Ishikawa (cell line): Measurements from ENCODE around the gene PDE4B.

Source experiments
- CEBPB ChIP-seq: IDR thresholded peaks from 2 replicates; pipeline ENCODE4 v1.6.1; 2012
- EGR1 ChIP-seq: IDR thresholded peaks from 2 replicates; pipeline ENCODE4 v1.6.1; 2012
- EP300 ChIP-seq: IDR thresholded peaks from 2 replicates; pipeline ENCODE4 v1.6.1; 2012; ENCODE audit warnings: borderline replicate concordance
- RAD21 ChIP-seq: IDR thresholded peaks from 2 replicates; pipeline ENCODE4 v1.6.1; 2012; ENCODE audit warnings: low read depth
- TAF1 ChIP-seq: IDR thresholded peaks from 2 replicates; pipeline ENCODE4 v1.6.1; 2012; ENCODE audit warnings: low read depth, mild to moderate bottlenecking
- TCF12 ChIP-seq: IDR thresholded peaks from 2 replicates; pipeline ENCODE4 v1.6.1; 2012; ENCODE audit warnings: low read depth
- YY1 ChIP-seq: IDR thresholded peaks from 2 replicates; pipeline ENCODE4 v1.6.1; 2012; ENCODE audit warnings: low read depth
- ZBTB7A ChIP-seq: IDR thresholded peaks from 2 replicates; pipeline ENCODE4 v1.6.1; 2012; ENCODE audit warnings: low read depth
- TF ChIP-seq, protein P1 (sequence below): IDR thresholded peaks from 2 replicates; pipeline ENCODE4 v1.6.1; 2012; ENCODE audit warnings: low read depth, mild to moderate bottlenecking
- TF ChIP-seq, protein P2 (sequence below): IDR thresholded peaks from 2 replicates; pipeline ENCODE4 v1.6.1; 2012

- TF ChIP-seq CEBPB (no peak), EP300 (no peak), TAF1 (no peak), ZBTB7A (no peak), EGR1 (no peak), YY1 (no peak), TCF12 (no peak), RAD21 (no peak)
- TF ChIP-seq, protein P1, sequence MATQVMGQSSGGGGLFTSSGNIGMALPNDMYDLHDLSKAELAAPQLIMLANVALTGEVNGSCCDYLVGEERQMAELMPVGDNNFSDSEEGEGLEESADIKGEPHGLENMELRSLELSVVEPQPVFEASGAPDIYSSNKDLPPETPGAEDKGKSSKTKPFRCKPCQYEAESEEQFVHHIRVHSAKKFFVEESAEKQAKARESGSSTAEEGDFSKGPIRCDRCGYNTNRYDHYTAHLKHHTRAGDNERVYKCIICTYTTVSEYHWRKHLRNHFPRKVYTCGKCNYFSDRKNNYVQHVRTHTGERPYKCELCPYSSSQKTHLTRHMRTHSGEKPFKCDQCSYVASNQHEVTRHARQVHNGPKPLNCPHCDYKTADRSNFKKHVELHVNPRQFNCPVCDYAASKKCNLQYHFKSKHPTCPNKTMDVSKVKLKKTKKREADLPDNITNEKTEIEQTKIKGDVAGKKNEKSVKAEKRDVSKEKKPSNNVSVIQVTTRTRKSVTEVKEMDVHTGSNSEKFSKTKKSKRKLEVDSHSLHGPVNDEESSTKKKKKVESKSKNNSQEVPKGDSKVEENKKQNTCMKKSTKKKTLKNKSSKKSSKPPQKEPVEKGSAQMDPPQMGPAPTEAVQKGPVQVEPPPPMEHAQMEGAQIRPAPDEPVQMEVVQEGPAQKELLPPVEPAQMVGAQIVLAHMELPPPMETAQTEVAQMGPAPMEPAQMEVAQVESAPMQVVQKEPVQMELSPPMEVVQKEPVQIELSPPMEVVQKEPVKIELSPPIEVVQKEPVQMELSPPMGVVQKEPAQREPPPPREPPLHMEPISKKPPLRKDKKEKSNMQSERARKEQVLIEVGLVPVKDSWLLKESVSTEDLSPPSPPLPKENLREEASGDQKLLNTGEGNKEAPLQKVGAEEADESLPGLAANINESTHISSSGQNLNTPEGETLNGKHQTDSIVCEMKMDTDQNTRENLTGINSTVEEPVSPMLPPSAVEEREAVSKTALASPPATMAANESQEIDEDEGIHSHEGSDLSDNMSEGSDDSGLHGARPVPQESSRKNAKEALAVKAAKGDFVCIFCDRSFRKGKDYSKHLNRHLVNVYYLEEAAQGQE = no peak
- TF ChIP-seq, protein P2, sequence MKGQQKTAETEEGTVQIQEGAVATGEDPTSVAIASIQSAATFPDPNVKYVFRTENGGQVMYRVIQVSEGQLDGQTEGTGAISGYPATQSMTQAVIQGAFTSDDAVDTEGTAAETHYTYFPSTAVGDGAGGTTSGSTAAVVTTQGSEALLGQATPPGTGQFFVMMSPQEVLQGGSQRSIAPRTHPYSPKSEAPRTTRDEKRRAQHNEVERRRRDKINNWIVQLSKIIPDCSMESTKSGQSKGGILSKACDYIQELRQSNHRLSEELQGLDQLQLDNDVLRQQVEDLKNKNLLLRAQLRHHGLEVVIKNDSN = no peak
These were observed 277.5 kb downstream of the PDE4B start for GRCh38 chr1:66069976-66070876.
